ENCODE data around the gene CACUL1. TPM values are rescaled to one million over a fixed set of nuclear protein-coding genes. Genes with fewer than 3 reads are reported as not detected.

The CACUL1 gene
- total and polyA plus RNA-seq, 11 donors: 4.6 to 38.7 (median 23.9) TPM

GRCh38 chr10:118701529-118702323 lies 53.0 kb downstream of the CACUL1 start:
- Histone ChIP-seq H3K36me3 (peaks cover 0 to 39% (median 17%) of the 10 kb centered on the region in 9 donors), H3K4me1 (peaks cover 0 to 10% (median 0%) of the 10 kb centered on the region in 12 donors), H3K4me3 (no peak overlapping the region), H3K27ac (no peak overlapping the region), H3K27me3 (no peaks in the 10 kb centered on the region), H3K9me3 (no peaks in the 10 kb centered on the region)
- WGBS, 4 donors: 83 to 95% (median 88%) methylated on average over 8 of the region's 8 CpGs
- DNase-seq (no peak), ATAC-seq (no peak)
- intact Hi-C loops (cut with DNase I): no loop called here
- TF ChIP-seq POLR2A (IDR thresholded peaks at IDR 0.05) (no peak), CTCF (IDR thresholded peaks at IDR 0.05) (no peak)

- ATAC-seq (no peak), DNase-seq (no peak)
- TF ChIP-seq CTCF (IDR thresholded peaks at IDR 0.05) (no peak), POLR2A (IDR thresholded peaks at IDR 0.05) (no peak)
- intact Hi-C loops (cut with DNase I): no loop called here
- Histone ChIP-seq H3K27ac (peak overlapping the region in 1 of 12 donors; percentile 18), H3K27me3 (no peaks in the 10 kb centered on the region), H3K9me3 (no peaks in the 10 kb centered on the region), H3K4me3 (no peak overlapping the region), H3K36me3 (peaks cover 0 to 49% (median 27%) of the 10 kb centered on the region in 9 donors), H3K4me1 (peaks cover 0 to 8% (median 0%) of the 10 kb centered on the region in 12 donors)
- 69 to 83% (median 73%) methylated on average over 6 to 7 of the region's 7 CpGs for WGBS, 4 donors
Measured at GRCh38 chr10:118698421-118698820, 56.3 kb downstream of the CACUL1 start.

GRCh38 chr10:118694848-118695247 lies 59.9 kb downstream of the CACUL1 start:
- ATAC-seq (no peak), DNase-seq (no peak)
- Histone ChIP-seq H3K27ac (peak overlapping the region in 1 of 12 donors; percentile 55), H3K4me1 (peaks cover 0 to 8% (median 0%) of the 10 kb centered on the region in 12 donors), H3K9me3 (no peaks in the 10 kb centered on the region), H3K36me3 (peaks cover 0 to 45% (median 28%) of the 10 kb centered on the region in 9 donors), H3K4me3 (no peak overlapping the region), H3K27me3 (no peaks in the 10 kb centered on the region)
- TF ChIP-seq CTCF (IDR thresholded peaks at IDR 0.05) (no peak), POLR2A (IDR thresholded peaks at IDR 0.05) (no peak)
- intact Hi-C loops (cut with DNase I): no loop called here

- ATAC-seq (peak in 2 of 4 donors; percentile 55 to 70), DNase-seq (no peak)
- WGBS, 4 donors: 73 to 86% (median 79%) methylated on average over 4 of the region's 4 CpGs
- peak overlapping the region in 1 of 12 donors; percentile 55 for H3K27ac ChIP-seq
- H3K36me3 ChIP-seq: peaks cover 0 to 52% (median 41%) of the 10 kb centered on the region in 9 donors
- H3K4me1 ChIP-seq: no peaks in the 10 kb centered on the region
- H3K9me3 ChIP-seq: no peaks in the 10 kb centered on the region
- intact Hi-C loops (cut with DNase I): no loop called here
- no peak for TF ChIP-seq POLR2A (IDR thresholded peaks at IDR 0.05)
- TF ChIP-seq CTCF (IDR thresholded peaks at IDR 0.05): no peak
- no peak overlapping the region for H3K4me3 ChIP-seq
- no peaks in the 10 kb centered on the region for H3K27me3 ChIP-seq
Measured at GRCh38 chr10:118692872-118693271, 61.9 kb downstream of the CACUL1 start.

All from heart left ventricle (tissue), 16 donors.